SK-N-SH (cell line): ENCODE results near the gene CDK4. TPM values are rescaled to one million over a fixed set of nuclear protein-coding genes. Genes with fewer than 3 reads are reported as not detected.

Experiments used
- CTCF ChIA-PET: fragments of 300-600, 350-600 bp; formaldehyde crosslinking; extraction: SDS; loops from one replicate; lab custom pipeline; 2021; lab: Yijun Ruan, JAX
- POLR2A ChIA-PET: fragments of 350-600 bp; sonication (Branson Sonifier 250); formaldehyde crosslinking; extraction: SDS; loops from one replicate; lab custom pipeline; 2020; ENCODE audit warnings: antibody characterized with exemption, inconsistent platforms; lab: Yijun Ruan, JAX
- DNase-seq: peaks from one replicate; pipeline ENCODE4 v3.0.0; 2012
- H2AFZ ChIP-seq: fragments of 200-600 bp; sonication (generic); 2 replicates; pipeline ENCODE4 v1.8.1; 2016; ENCODE audit warnings: antibody characterized with exemption, mild to moderate bottlenecking, low read depth
- H3F3A ChIP-seq: fragments of 200-600 bp; sonication (generic); replicated peaks from 2 replicates; pipeline ENCODE3; 2016; ENCODE audit warnings: antibody characterized with exemption, mild to moderate bottlenecking; ENCODE audit not compliant: insufficient read depth
- H3K27ac ChIP-seq, 2 experiments: fragments of 200-500 bp in 1 of 2; fragments of 200-600 bp in 1 of 2; sonication (Bioruptor generic) in 1 of 2; sonication (generic), shearing (Covaris generic) in 1 of 2; 2 replicates each; pipeline versions ENCODE4 v1.5.1 to v1.6.1; 2014 to 2016; ENCODE audit warnings: low read depth in 2 of 2, inconsistent platforms in 1 of 2, low read length in 1 of 2, mild to moderate bottlenecking in 1 of 2, mixed read lengths in 1 of 2
- H3K27me3 ChIP-seq: fragments of 200-600 bp; sonication (generic), shearing (Covaris generic); 2 replicates; pipeline ENCODE4 v1.6.1; 2016; ENCODE audit warnings: mixed run types; ENCODE audit not compliant: insufficient read depth
- H3K36me3 ChIP-seq, 2 experiments: fragments of 200-500 bp in 1 of 2; fragments of 200-600 bp in 1 of 2; sonication (Bioruptor generic) in 1 of 2; sonication (generic) in 1 of 2; replicated peaks in 1 of 2; 2 replicates each; pipeline versions ENCODE3 to v1.5.1; 2014 to 2016; ENCODE audit warnings: low read length in 1 of 2, mild to moderate bottlenecking in 1 of 2; ENCODE audit not compliant: insufficient read depth in 2 of 2, control insufficient read depth in 1 of 2
- H3K4me1 ChIP-seq, 2 experiments: fragments of 200-500 bp in 1 of 2; fragments of 200-600 bp in 1 of 2; sonication (Bioruptor generic) in 1 of 2; sonication (generic), shearing (Covaris generic) in 1 of 2; 2 replicates each; pipeline versions ENCODE4 v1.5.1 to v1.6.1; 2014 to 2016; ENCODE audit warnings: low read depth in 1 of 2, low read length in 1 of 2, mixed run types in 1 of 2; ENCODE audit not compliant: insufficient read depth in 2 of 2, control insufficient read depth in 1 of 2
- H3K4me2 ChIP-seq: fragments of 200-600 bp; sonication (generic), shearing (Covaris generic); 2 replicates; pipeline ENCODE4 v1.6.1; 2017; ENCODE audit warnings: mixed run types
- H3K4me3 ChIP-seq, 2 experiments: fragments of 200-500 bp in 1 of 2; fragments of 200-600 bp in 1 of 2; sonication (Bioruptor generic) in 1 of 2; sonication (generic), shearing (Covaris generic) in 1 of 2; 2 replicates each; pipeline versions ENCODE4 v1.5.1 to v1.8.1; 2014 to 2016; ENCODE audit warnings: low read depth in 2 of 2, inconsistent platforms in 1 of 2, low read length in 1 of 2, mild to moderate bottlenecking in 1 of 2, mixed read lengths in 1 of 2, moderate library complexity in 1 of 2
- H3K79me2 ChIP-seq: fragments of 200-600 bp; sonication (generic); 2 replicates; pipeline ENCODE4 v1.8.1; 2017; ENCODE audit warnings: mild to moderate bottlenecking; ENCODE audit not compliant: insufficient read depth
- H3K9ac ChIP-seq: fragments of 200-600 bp; sonication (generic); 2 replicates; pipeline ENCODE4 v1.6.1; 2017; ENCODE audit warnings: mixed run types
- H3K9me2 ChIP-seq: fragments of 200-600 bp; sonication (generic); 2 replicates; pipeline ENCODE4 v1.6.1; 2017; ENCODE audit warnings: mixed run types
- H3K9me3 ChIP-seq: fragments of 200-600 bp; sonication (generic); 2 replicates; pipeline ENCODE4 v1.6.1; 2017; ENCODE audit warnings: mixed run types, mild to moderate bottlenecking, moderate library complexity
- H4K20me1 ChIP-seq: fragments of 200-600 bp; sonication (generic); 2 replicates; pipeline ENCODE4 v1.6.1; 2017; ENCODE audit warnings: mild to moderate bottlenecking, mixed run types; ENCODE audit not compliant: insufficient read depth
- CHD2 ChIP-seq: fragments of 150-350 bp; IDR thresholded peaks from 2 replicates; pipeline ENCODE4 v1.6.1; 2018; ENCODE audit warnings: low read length; ENCODE audit not compliant: partially characterized antibody
- ELF1 ChIP-seq: IDR thresholded peaks from 2 replicates; pipeline ENCODE4 v1.4.0; 2012
- EP300 ChIP-seq, 2 experiments: IDR thresholded peaks; 2 replicates each; pipeline versions ENCODE4 v1.4.0 to v1.6.1; 2012; ENCODE audit warnings: borderline replicate concordance in 1 of 2, low read depth in 1 of 2, low read length in 1 of 2
- FOSL2 ChIP-seq: IDR thresholded peaks from 2 replicates; pipeline ENCODE4 v1.4.0; 2012; ENCODE audit warnings: low read depth, mild to moderate bottlenecking, moderate library complexity, borderline replicate concordance
- FOXJ3 ChIP-seq: sonication (generic); formaldehyde crosslinking; IDR thresholded peaks from 2 replicates; pipeline ENCODE4 v1.5.1; 2020; ENCODE audit warnings: mild to moderate bottlenecking, missing genetic modification reagents
- FOXM1 ChIP-seq: IDR thresholded peaks from 2 replicates; pipeline ENCODE4 v1.4.0; 2012; ENCODE audit warnings: low read depth, mild to moderate bottlenecking
- GABPA ChIP-seq: IDR thresholded peaks from 2 replicates; pipeline ENCODE4 v1.4.0; 2012; ENCODE audit warnings: low read depth, mild to moderate bottlenecking
- IRF3 ChIP-seq: fragments of 150-350 bp; IDR thresholded peaks from 2 replicates; pipeline ENCODE4 v1.6.1; 2016; ENCODE audit warnings: mild to moderate bottlenecking, low read depth, low read length
- NRF1 ChIP-seq: IDR thresholded peaks from 2 replicates; pipeline ENCODE4 v1.6.1; 2012; ENCODE audit warnings: low read depth, mild to moderate bottlenecking, low read length
- POLR2AphosphoS5 ChIP-seq: IDR thresholded peaks from 2 replicates; pipeline ENCODE4 v1.6.1; 2012; ENCODE audit warnings: low read depth, low read length
- REST ChIP-seq: IDR thresholded peaks from 2 replicates; pipeline ENCODE4 v1.6.1; 2012; ENCODE audit warnings: mild to moderate bottlenecking, low read depth, low read length, moderate library complexity
- RXRA ChIP-seq: IDR thresholded peaks from 2 replicates; pipeline ENCODE4 v1.4.0; 2012; ENCODE audit warnings: low read depth, mild to moderate bottlenecking, borderline replicate concordance
- SIN3A ChIP-seq: IDR thresholded peaks from 2 replicates; pipeline ENCODE4 v1.6.1; 2012; ENCODE audit warnings: low read depth, mild to moderate bottlenecking, low read length, moderate library complexity, borderline replicate concordance
- TAF1 ChIP-seq: IDR thresholded peaks from 2 replicates; pipeline ENCODE4 v1.6.1; 2012; ENCODE audit warnings: low read depth, mild to moderate bottlenecking, low read length, moderate library complexity, borderline replicate concordance
- TEAD4 ChIP-seq: IDR thresholded peaks from 2 replicates; pipeline ENCODE4 v1.4.0; 2012; ENCODE audit warnings: mild to moderate bottlenecking, borderline replicate concordance; ENCODE audit not compliant: insufficient read depth
- YY1 ChIP-seq: IDR thresholded peaks from 2 replicates; pipeline ENCODE4 v1.4.0; 2012; ENCODE audit warnings: low read depth, mild to moderate bottlenecking
- WGBS: methylation state at CpG from one replicate; pipeline ENCODE4 v1.1.6; 2017; ENCODE audit warnings: low lambda C conversion rate; 5-methylcytosine and 5-hydroxymethylcytosine counted together
- polyA plus RNA-seq, 3 experiments: library from polyadenylated mRNA; depleted of rRNA; stranded (reverse); fragments of >200 nt; gene quantifications; 2 replicates each; pipeline ENCODE4 v1.2.3, GENCODE V29; 2012
- TF ChIP-seq, protein P1 (sequence below): IDR thresholded peaks from 2 replicates; pipeline ENCODE4 v1.4.0; 2012; ENCODE audit warnings: low read depth, borderline replicate concordance

CDK4 gene
- polyA plus RNA-seq, 1 of the 3 experiments (the other 2 are of a cell fraction): 324 TPM

GRCh38 chr12:57752668-57753000 is 524 bp upstream of the CDK4 start:
- TF ChIP-seq FOXJ3 (CRISPR knock-in tag) (no peak), SIN3A (no peak), TEAD4 (no peak), EP300 (IDR thresholded peaks at IDR 0.05; ENCODE audit: borderline replicate concordance in 1 of 2, low read depth in 1 of 2, low read length in 1 of 2) (no peak), RXRA (no peak), POLR2AphosphoS5 (no peak), TAF1 (no peak), FOXM1 (no peak), NRF1 (no peak), ELF1 (no peak), IRF3 (no peak), REST (no peak), FOSL2 (no peak), YY1 (no peak), GABPA (no peak), CHD2 (no peak)
- TF ChIP-seq, protein P1, sequence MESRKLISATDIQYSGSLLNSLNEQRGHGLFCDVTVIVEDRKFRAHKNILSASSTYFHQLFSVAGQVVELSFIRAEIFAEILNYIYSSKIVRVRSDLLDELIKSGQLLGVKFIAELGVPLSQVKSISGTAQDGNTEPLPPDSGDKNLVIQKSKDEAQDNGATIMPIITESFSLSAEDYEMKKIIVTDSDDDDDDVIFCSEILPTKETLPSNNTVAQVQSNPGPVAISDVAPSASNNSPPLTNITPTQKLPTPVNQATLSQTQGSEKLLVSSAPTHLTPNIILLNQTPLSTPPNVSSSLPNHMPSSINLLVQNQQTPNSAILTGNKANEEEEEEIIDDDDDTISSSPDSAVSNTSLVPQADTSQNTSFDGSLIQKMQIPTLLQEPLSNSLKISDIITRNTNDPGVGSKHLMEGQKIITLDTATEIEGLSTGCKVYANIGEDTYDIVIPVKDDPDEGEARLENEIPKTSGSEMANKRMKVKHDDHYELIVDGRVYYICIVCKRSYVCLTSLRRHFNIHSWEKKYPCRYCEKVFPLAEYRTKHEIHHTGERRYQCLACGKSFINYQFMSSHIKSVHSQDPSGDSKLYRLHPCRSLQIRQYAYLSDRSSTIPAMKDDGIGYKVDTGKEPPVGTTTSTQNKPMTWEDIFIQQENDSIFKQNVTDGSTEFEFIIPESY: no peak
- Histone ChIP-seq H3K27ac (peak overlapping the region; percentile 76 to 83), H3K36me3 (peaks cover 15 to 34% of the 10 kb centered on the region in 2 experiments), H3K4me3 (peak overlapping the region; percentile 27 to 51), H4K20me1 (no peaks in the 10 kb centered on the region), H3K79me2 (peaks cover 38% of the 10 kb centered on the region), H2AFZ (peak overlapping the region; percentile 90), H3K4me2 (peak overlapping the region; percentile 68), H3K4me1 (peaks cover 8 to 37% of the 10 kb centered on the region in 2 experiments), H3K9me3 (no peaks in the 10 kb centered on the region), H3K9ac (peak overlapping the region; percentile 32), H3K9me2 (no peaks in the 10 kb centered on the region), H3F3A (peaks cover 25% of the 10 kb centered on the region), H3K27me3 (no peaks in the 10 kb centered on the region)
- CTCF ChIA-PET: interaction anchor here (1.0 to 1.1 kb wide), 3 partner anchors 15 to 30 kb away, joined by 4 to 6 read pairs (median 5); partner anchors contain the start of gene TSFM
- 18% methylated on average over 3 of the region's 5 CpGs for WGBS
- POLR2A ChIA-PET: interaction anchor here (1.0 to 1.1 kb wide), 2 partner anchors 26 to 1531 kb away, joined by 3 to 7 read pairs; partner anchors contain the start of gene RNF41
- DNase-seq: no peak
